GM12878 (cell line): ENCODE data around the gene ARID5B. TPM values are rescaled to one million over a fixed set of nuclear protein-coding genes. Genes with fewer than 3 reads are reported as not detected.

Experiments used
- ATAC-seq: fragments of 200-7000 bp; cut with Tn5 transposase; 3 replicates; pipeline ENCODE4 v1.9.1; 2020; ENCODE audit warnings: mild to moderate bottlenecking, moderate library complexity
- BruUV-seq: library from RNA; stranded (reverse); fragments of 400-500 nt; replicated peaks from 2 replicates; lab custom pipeline; 2021; lab: Mats Ljungman, UMichigan
- CTCF ChIA-PET: fragments of 300-600 bp; sonication (Branson Sonifier 250); formaldehyde crosslinking; extraction: SDS; loops from one replicate; lab custom pipeline; 2021; ENCODE audit warnings: inconsistent platforms; lab: Yijun Ruan, JAX
- POLR2A ChIA-PET: fragments of 350-600 bp; formaldehyde crosslinking; extraction: SDS; loops from one replicate; lab custom pipeline; 2021; ENCODE audit warnings: inconsistent platforms; lab: Charles Lee
- RAD21 ChIA-PET: fragments of 300-600 bp; sonication (Branson Sonifier 250); formaldehyde crosslinking; loops from one replicate; lab custom pipeline; 2023; ENCODE audit warnings: antibody characterized with exemption; ENCODE audit not compliant: unreplicated experiment; lab: Charles Lee
- SMC1A ChIA-PET: fragments of 300-600 bp; sonication (Branson Sonifier 250); formaldehyde crosslinking; loops from one replicate; lab custom pipeline; 2023; ENCODE audit not compliant: unreplicated experiment, uncharacterized antibody; lab: Charles Lee
- DNase-seq: peaks from one replicate; pipeline ENCODE4 v3.0.0-alpha.2; 2011; ENCODE audit warnings: low read depth, low spot score
- FAIRE-seq: peaks from 3 replicates; lab custom pipeline; 2011; peaks lifted over from hg19 to GRCh38; lab: Jason Lieb, UNC
- H2AFZ ChIP-seq: 2 replicates; pipeline ENCODE4 v1.6.0; 2011; ENCODE audit warnings: low read depth, low read length, control low read depth; ENCODE audit not compliant: control insufficient read depth
- H3K27ac ChIP-seq: 2 replicates; pipeline ENCODE4 v1.5.1; 2011; ENCODE audit warnings: control low read depth; ENCODE audit not compliant: control insufficient read depth, insufficient read depth
- H3K27me3 ChIP-seq, 2 experiments: replicated peaks in 1 of 2; 2 replicates each; pipeline versions ENCODE4 v1.6.0 to v1.6.1; 2011; ENCODE audit warnings: low read length in 1 of 2; ENCODE audit not compliant: control insufficient read depth in 2 of 2, insufficient read depth in 2 of 2
- H3K36me3 ChIP-seq, 2 experiments: 2 replicates each; pipeline ENCODE4 v1.5.1; 2011; ENCODE audit warnings: low read length in 1 of 2; ENCODE audit not compliant: control insufficient read depth in 2 of 2, insufficient read depth in 2 of 2
- H3K4me1 ChIP-seq: 2 replicates; pipeline ENCODE4 v1.6.1; 2011; ENCODE audit warnings: mild to moderate bottlenecking, low read length, moderate library complexity, mixed read lengths; ENCODE audit not compliant: control insufficient read depth, insufficient read depth
- H3K4me2 ChIP-seq: 2 replicates; pipeline ENCODE4 v1.6.0; 2011; ENCODE audit warnings: control low read depth; ENCODE audit not compliant: control insufficient read depth, insufficient read depth
- H3K4me3 ChIP-seq: fragments of 200-600 bp; sonication (generic); 2 replicates; pipeline ENCODE4 v1.5.1; 2016
- H3K79me2 ChIP-seq: 2 replicates; pipeline ENCODE4 v1.6.0; 2011; ENCODE audit warnings: low read length; ENCODE audit not compliant: control insufficient read depth, insufficient read depth
- H3K9ac ChIP-seq: 2 replicates; pipeline ENCODE4 v1.8.0; 2011; ENCODE audit warnings: low read length, control low read depth, mixed read lengths; ENCODE audit not compliant: control insufficient read depth, insufficient read depth
- H3K9me3 ChIP-seq: replicated peaks from 3 replicates; pipeline ENCODE4 v1.5.1; 2011; ENCODE audit warnings: mild to moderate bottlenecking, low read length; ENCODE audit not compliant: control insufficient read depth, insufficient read depth
- H4K20me1 ChIP-seq: 2 replicates; pipeline ENCODE4 v1.6.0; 2011; ENCODE audit not compliant: control insufficient read depth, insufficient read depth
- ELK1 ChIP-seq: IDR thresholded peaks from 2 replicates; pipeline ENCODE4 v1.6.1; 2012; ENCODE audit warnings: low read depth, low read length, improper control_type of control experiment
- HDAC6 ChIP-seq: fragments of 200-600 bp; sonication (generic); IDR thresholded peaks from one replicate; pipeline ENCODE4 v1.8.0; 2017; ENCODE audit warnings: antibody characterized with exemption; ENCODE audit not compliant: unreplicated experiment
- MXI1 ChIP-seq: fragments of 150-350 bp; IDR thresholded peaks from 2 replicates; pipeline ENCODE4 v1.6.1; 2011; ENCODE audit warnings: low read depth, mild to moderate bottlenecking, inconsistent platforms, low read length, improper control_type of control experiment
- NFYA ChIP-seq: IDR thresholded peaks from 2 replicates; pipeline ENCODE4 v1.6.1; 2011; ENCODE audit warnings: low read depth, mild to moderate bottlenecking, low read length, improper control_type of control experiment, borderline replicate concordance
- NFYB ChIP-seq: IDR thresholded peaks from 2 replicates; pipeline ENCODE4 v1.6.1; 2011; ENCODE audit warnings: low read depth, mild to moderate bottlenecking, low read length, improper control_type of control experiment, moderate library complexity; ENCODE audit not compliant: insufficient read depth
- POU2F2 ChIP-seq: IDR thresholded peaks from 3 replicates; pipeline ENCODE4 v1.6.1; 2011; ENCODE audit warnings: low read depth, mild to moderate bottlenecking, low read length, borderline replicate concordance
- ZZZ3 ChIP-seq: IDR thresholded peaks from 2 replicates; pipeline ENCODE4 v1.6.1; 2011; ENCODE audit warnings: low read depth; ENCODE audit not compliant: control insufficient read depth, insufficient read length
- whole genome bisulfite sequencing: methylation state at CpG from one replicate; pipeline ENCODE4 v1.1.6; 2016; ENCODE audit warnings: low lambda C conversion rate; ENCODE audit not compliant: insufficient replicate concordance, insufficient coverage; ENCODE audit errors: missing lambda C conversion rate; 5-methylcytosine and 5-hydroxymethylcytosine counted together
- in situ Hi-C: fragments of 300-500 bp; cut with MboI; formaldehyde crosslinking; loops from 9 replicates; pipeline ENCODE4 v1.14.3; 2018; ENCODE audit warnings: mixed read lengths
- intact Hi-C: fragments of 100-400 bp; cut with micrococcal nuclease; formaldehyde crosslinking; loops from one replicate; pipeline ENCODE4 v1.14.2; 2022; ENCODE audit not compliant: unreplicated experiment
- polyA plus RNA-seq, 11 experiments: library from polyadenylated mRNA; depleted of rRNA in 4 of 11; unstranded in 6 of 11; stranded (reverse) in 5 of 11; fragments of >200 nt; fragmentation: Nextera tagmentation in 4 of 11; fragmentation: Illumina TruSeq in 1 of 11; extraction: Ambion mirVana in 4 of 11; extraction: Trizol in 1 of 11; gene quantifications; 1 replicate in 1 of 11; 2 replicates in 10 of 11; pipeline versions ENCODE4 v1.2.1 to v1.2.3, GENCODE V29; 2011 to 2016; ENCODE audit warnings: inconsistent platforms in 2 of 11, missing spikeins in 2 of 11, low read depth in 1 of 11
- total RNA-seq, 4 experiments: library from RNA; depleted of rRNA in 3 of 4; stranded (reverse); fragments of >200 nt in 3 of 4; fragmentation: Illumina TruSeq in 1 of 4; extraction: Trizol in 1 of 4; gene quantifications; 2 replicates each; pipeline versions ENCODE4 v1.2.1 to v1.2.3, GENCODE V29; 2013 to 2021
- TF ChIP-seq, protein P1 (sequence below): fragments of 450-650 bp; IDR thresholded peaks from 2 replicates; pipeline ENCODE4 v1.6.1; 2017; ENCODE audit warnings: mild to moderate bottlenecking, low read depth, inconsistent platforms; ENCODE audit not compliant: poor library complexity, severe bottlenecking
- TF ChIP-seq, protein P2 (sequence below): fragments of 450-650 bp; IDR thresholded peaks from 2 replicates; pipeline ENCODE4 v1.6.1; 2018; ENCODE audit warnings: mild to moderate bottlenecking, low read depth, moderate library complexity; ENCODE audit not compliant: partially characterized antibody

The ARID5B gene
- total and polyA plus RNA-seq, 10 of the 15 experiments (the other 5 are each of a cell fraction or from before 2014, with no cell fraction given), result 2.7 to 8.5 (median 6.1) TPM

GRCh38 chr10:62095181-62096122, 194.0 kb downstream of the ARID5B start:
- Histone ChIP-seq H3K4me3 (no peak overlapping the region), H2AFZ (no peak overlapping the region), H3K79me2 (no peaks in the 10 kb centered on the region), H4K20me1 (no peaks in the 10 kb centered on the region), H3K27ac (no peak overlapping the region), H3K36me3 (peaks cover 10 to 25% of the 10 kb centered on the region in 2 experiments; a peak in 3 of 4 replicates), H3K4me2 (no peak overlapping the region), H3K9ac (no peak overlapping the region), H3K4me1 (no peaks in the 10 kb centered on the region), H3K27me3 (no peaks in the 10 kb centered on the region), H3K9me3 (no peaks in the 10 kb centered on the region)
- ATAC-seq (no peak), FAIRE-seq (no peak), DNase-seq (no peak)
- intact Hi-C loops, result no loop called here
- ChIA-PET CTCF (no interaction called here), SMC1A (no interaction called here), POLR2A (interaction anchor here (0.5 kb wide), 1 partner anchor 25 kb away, joined by 3 read pairs; no protein-coding TSS in a partner anchor), RAD21 (no interaction called here)
- 83% methylated on average over 12 of the region's 12 CpGs for WGBS
- in situ Hi-C loops, result no loop called here
- BruUV-seq, result no TSS peak
- TF ChIP-seq MXI1 (no peak), ZZZ3 (no peak), NFYA (no peak), HDAC6 (no peak), POU2F2 (no peak), ELK1 (no peak), NFYB (no peak)
- TF ChIP-seq, protein P1, sequence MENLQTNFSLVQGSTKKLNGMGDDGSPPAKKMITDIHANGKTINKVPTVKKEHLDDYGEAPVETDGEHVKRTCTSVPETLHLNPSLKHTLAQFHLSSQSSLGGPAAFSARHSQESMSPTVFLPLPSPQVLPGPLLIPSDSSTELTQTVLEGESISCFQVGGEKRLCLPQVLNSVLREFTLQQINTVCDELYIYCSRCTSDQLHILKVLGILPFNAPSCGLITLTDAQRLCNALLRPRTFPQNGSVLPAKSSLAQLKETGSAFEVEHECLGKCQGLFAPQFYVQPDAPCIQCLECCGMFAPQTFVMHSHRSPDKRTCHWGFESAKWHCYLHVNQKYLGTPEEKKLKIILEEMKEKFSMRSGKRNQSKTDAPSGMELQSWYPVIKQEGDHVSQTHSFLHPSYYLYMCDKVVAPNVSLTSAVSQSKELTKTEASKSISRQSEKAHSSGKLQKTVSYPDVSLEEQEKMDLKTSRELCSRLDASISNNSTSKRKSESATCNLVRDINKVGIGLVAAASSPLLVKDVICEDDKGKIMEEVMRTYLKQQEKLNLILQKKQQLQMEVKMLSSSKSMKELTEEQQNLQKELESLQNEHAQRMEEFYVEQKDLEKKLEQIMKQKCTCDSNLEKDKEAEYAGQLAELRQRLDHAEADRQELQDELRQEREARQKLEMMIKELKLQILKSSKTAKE, result no peak
- TF ChIP-seq, protein P2, sequence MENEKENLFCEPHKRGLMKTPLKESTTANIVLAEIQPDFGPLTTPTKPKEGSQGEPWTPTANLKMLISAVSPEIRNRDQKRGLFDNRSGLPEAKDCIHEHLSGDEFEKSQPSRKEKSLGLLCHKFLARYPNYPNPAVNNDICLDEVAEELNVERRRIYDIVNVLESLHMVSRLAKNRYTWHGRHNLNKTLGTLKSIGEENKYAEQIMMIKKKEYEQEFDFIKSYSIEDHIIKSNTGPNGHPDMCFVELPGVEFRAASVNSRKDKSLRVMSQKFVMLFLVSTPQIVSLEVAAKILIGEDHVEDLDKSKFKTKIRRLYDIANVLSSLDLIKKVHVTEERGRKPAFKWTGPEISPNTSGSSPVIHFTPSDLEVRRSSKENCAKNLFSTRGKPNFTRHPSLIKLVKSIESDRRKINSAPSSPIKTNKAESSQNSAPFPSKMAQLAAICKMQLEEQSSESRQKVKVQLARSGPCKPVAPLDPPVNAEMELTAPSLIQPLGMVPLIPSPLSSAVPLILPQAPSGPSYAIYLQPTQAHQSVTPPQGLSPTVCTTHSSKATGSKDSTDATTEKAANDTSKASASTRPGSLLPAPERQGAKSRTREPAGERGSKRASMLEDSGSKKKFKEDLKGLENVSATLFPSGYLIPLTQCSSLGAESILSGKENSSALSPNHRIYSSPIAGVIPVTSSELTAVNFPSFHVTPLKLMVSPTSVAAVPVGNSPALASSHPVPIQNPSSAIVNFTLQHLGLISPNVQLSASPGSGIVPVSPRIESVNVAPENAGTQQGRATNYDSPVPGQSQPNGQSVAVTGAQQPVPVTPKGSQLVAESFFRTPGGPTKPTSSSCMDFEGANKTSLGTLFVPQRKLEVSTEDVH, result no peak
